HG02884 (cell line): ENCODE measurements around the gene LPCAT1.
"Not testable (repeated sequence)": the region's sequence is repeated elsewhere in the genome, so short reads cannot be mapped to it uniquely, and the experiment has no call there.

ENCODE experiments used
- ATAC-seq: cut with Tn5 transposase; IDR thresholded peaks from one replicate; pipeline ENCODE4 v1.9.1; 2021; ENCODE audit warnings: mild to moderate bottlenecking, moderate library complexity; ENCODE audit not compliant: unreplicated experiment

The LPCAT1 gene

DNA sequence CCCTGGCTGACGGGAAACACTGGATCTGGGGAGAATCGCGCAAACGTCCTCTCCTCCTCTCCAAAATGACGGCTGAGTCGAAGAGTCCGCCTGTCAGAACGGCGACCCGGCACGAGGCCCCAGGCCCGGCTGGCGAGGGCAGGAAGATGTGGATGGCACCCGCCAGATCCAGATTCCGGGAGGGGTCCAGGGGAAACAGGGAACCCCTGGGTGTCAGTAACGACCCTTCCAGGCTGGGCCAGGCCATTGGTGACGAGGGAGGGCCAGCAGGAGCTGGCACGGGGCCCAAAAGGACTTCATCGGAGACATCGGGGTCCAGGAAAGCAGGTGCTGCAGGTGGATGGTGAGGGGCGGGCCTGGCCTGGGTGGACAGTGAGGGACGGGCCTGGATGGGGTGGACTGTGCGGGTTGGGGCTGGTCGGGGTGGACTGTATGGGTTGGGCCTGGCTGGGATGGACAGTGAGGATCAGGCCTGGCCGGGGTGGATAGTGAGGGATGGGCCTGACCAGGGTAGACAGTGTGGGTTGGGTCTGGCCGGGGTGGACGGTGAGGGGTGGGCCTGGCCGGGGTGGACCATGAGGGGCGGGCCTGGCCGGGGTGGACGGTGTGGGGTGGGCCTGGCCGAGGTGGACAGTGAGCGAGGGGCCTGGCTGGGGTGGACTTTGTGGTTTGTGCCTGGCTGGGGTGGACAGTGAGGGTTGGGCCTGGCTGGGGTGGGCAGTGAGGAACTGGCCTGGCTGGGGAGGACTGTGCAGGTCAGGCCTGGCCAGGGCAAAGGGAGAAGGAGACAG is 92.5 kb downstream of the LPCAT1 start:
- no peak for ATAC-seq

GRCh38 chr5:1430121-1430795 is 93.5 kb downstream of the LPCAT1 start:
- no peak for ATAC-seq

GRCh38 chr5:1429496-1429895 is 94.3 kb downstream of the LPCAT1 start:
- no peak for ATAC-seq

GRCh38 chr5:1429066-1429465 is 94.7 kb downstream of the LPCAT1 start:
- ATAC-seq = no peak

DNA sequence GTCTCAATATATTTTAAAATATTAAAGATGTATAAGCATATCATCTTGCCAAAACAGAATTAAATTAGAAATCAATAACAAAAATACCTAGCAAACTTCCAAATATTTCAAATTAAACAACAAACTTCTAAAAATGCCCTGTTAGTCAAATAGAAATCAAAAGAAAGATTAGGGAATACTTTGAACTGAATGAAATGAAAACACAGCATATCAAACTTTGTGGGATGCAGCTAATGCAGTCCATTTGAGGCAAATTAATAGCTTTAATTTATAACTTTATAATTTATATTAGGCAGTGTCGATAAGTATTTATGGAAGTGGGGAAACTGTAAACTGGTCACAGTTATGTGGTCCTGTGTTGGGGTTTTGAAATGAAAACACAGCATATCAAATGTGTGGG is 95.7 kb downstream of the LPCAT1 start:
- ATAC-seq = no peak

- ATAC-seq = no peak
Observed at GRCh38 chr5:1424716-1425115, 99.0 kb downstream of the LPCAT1 start.

DNA sequence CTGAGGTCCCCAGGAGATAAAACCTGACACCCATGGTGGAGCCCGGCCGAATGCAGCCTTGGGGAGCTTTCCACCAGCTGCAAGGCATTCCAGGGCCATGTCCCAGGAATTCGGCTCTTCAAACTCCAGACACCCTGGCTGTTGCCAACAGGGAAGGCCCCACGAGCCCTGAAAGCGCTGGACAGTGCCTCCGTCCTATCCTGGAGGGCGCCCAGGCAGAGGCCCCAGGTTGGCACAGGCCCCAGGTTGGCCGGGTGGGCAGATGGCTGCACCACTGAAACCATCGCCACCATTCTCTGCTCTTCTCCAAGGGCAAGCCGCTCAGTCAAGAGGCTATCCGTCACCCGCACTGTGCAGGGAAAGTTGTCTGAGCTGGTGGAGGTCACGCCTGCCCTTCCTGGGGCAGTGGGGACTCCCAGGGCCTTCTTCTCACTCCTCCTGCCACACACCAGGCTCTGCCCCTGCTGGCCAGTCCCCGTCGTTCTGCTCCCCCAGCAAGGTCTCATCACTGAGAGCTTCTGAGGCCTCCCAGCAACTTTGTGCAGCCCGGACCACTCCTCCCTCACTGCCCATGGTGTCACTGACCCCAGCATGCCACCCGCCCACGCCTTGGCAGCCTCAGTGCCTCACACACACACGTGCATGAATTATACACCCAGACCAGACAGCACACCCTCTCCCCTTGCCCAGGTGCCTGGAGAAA is 99.7 kb downstream of the LPCAT1 start:
- ATAC-seq = no peak

GRCh38 chr5:1422522-1422921 is 101.2 kb downstream of the LPCAT1 start:
- not testable (repeated sequence) for ATAC-seq

DNA sequence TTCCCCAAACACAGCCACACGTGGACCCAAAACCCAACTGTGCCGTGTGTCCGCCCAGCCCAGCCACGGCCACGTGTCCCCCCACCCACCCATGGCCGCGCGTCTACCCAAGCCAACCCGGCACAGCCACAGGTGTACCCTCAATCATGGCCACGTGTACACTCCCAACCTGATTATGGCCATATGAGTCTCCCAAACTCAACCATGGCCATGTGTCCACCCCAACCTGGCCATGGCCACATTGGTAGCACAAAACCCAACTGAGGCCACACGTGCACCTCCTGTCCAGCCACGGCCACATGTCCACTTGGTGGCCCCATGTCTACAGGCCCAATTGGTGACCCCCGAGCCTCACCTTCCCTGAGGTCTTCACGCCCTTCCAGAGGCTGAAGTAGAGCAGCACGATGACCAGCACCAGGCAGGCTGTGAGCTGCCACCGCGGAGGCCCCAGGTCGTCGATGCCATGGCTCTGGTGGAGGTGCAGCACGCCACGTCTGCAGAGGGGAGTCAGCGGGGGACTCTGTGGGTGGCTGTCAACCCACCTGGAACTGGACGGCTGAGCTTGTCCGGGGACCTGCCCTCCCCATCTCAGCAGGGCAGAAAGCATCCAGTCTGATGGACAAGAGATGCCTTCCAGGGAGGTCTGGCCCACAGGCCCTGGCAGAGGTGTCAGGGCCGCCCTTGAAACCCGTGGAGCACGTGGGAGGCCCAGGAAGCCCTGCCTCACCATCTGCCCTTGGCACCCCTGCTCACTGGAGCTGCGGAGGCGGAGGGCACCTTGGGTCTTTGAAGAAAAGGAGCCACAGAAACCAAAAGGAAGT is 102.0 kb downstream of the LPCAT1 start:
- no peak for ATAC-seq

DNA sequence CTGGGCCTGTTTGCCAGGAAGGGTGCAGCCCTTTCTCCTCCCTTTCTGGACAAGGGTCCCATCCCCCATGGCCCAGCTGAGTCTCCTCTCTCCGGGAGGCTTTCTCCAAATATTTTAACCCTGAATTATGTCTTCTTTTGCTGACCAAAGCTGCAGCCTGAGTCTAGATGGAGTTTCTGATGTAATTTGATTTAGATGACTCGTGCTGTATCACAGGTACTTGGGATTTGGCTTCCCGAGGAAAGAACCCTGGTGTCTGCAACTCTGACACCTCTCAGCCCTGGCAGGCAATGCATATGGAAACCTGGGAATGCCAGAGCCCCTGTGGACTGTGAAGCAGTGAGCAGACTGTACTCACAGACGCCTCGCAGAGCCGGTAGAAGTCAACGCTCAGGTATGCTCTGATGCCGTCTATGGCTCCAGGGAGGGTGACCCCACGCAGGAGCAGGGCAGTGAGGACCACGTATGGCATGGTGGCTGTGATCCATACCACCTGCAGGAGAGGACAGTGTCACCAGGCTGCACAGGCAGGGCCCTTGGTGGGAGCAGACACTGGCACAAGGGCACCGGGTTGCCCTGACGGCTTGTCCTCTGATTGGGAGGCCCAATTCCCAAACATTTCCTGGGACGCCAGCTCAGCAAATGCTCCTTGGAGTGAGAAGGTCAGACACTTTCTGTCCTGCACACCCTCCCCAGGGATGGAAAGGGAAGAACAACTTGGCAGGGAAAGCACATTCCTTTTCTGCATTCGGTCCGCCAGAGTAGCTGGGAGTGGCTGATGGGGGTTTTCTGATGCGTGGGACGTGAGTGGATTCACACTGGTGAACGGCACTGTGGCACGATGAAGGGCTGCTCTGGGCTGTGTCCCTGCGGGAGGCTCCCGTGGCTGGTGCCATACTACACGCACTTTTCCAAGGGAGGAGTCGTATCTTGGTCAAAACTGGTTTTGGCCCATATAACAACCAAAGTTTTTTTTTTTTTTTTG is 103.3 kb downstream of the LPCAT1 start:
- ATAC-seq = no peak

- ATAC-seq = no peak
Observed at GRCh38 chr5:1419476-1420210, 104.1 kb downstream of the LPCAT1 start.

DNA sequence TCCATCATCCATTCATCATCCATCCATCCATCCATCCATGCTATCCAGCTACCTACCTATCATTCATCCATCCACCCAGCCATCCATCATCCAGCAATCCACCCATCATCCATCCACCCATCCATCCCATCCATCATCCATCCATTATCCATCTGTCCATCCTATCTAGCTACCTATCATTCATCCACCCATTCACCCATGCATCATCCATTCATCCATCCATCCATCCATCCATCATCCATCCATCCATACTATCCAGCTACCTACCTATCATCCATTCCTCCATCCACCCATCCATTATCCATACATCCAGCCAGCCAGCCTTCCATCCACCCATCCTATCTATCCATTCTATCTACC is 104.9 kb downstream of the LPCAT1 start:
- ATAC-seq = no peak

GRCh38 chr5:1418238-1418920 is 105.4 kb downstream of the LPCAT1 start:
- no peak for ATAC-seq

GRCh38 chr5:1417586-1418225 is 106.1 kb downstream of the LPCAT1 start:
- no peak for ATAC-seq

GRCh38 chr5:1416856-1417469 is 106.8 kb downstream of the LPCAT1 start:
- ATAC-seq = no peak

DNA sequence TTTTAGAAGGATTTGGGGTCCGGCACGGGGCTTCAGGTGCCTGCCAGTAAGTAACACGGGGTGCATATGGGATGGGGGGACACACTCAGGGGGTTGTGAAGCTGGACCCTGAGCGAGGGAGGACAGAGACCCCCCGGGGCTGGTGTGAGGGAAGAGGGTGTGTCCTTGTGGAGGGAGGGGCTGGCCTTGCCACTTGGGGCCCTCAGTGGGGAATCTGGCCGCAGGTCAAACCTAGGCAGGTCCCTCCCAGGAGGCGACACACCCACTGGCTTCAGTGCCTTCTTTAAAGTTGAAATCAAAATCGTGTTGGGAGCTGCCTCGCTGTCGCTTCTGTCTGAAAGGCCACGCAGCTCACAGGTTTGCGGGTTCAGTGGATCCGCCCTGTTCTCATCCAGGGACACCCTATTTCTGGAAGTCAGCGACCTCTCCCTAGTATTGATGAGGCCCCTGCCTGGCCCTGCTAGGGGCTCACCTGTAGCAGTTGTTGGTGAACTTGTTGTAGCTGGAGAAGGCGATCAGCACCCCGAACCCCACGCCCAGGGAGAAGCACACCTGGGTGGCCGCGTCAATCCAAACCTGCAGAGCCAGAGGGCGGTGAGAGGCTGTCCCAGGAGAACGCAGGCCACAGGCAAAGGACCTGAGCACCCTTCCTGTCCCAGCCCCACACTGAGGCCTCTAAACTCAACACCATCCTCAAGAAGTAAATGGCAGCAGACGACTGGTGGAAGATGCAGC is 108.0 kb downstream of the LPCAT1 start:
- no peak for ATAC-seq

DNA sequence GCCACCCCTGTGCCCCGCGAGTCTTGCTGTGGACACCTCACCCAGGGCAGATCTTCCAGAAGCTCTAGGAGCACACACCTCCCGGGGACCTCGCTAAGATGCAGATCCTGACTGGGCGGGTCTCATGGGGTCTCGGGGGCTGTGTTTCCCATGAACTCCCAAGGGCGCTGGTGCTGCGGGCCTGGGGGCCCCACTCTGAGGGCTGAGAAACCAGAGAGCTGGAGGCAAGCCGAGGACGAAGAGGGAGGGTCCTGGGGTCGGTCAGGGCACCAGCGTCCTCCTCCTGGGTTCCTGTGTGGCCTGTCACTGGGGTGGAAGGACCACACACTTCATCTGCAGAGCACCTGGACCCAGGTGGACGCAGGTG is 108.7 kb downstream of the LPCAT1 start:
- ATAC-seq = no peak
